Central memory CD8-positive, alpha-beta T cell (primary cell): ENCODE data around the gene NUBPL.
"Not testable (repeated sequence)": the region's sequence is repeated elsewhere in the genome, so short reads cannot be mapped to it uniquely, and the experiment has no call there.

Source experiments
- ATAC-seq: fragments of 150-1000 bp; cut with Tn5 transposase; replicated peaks from 2 replicates; pipeline ENCODE4 v1.10.0; 2022; ENCODE audit warnings: mild to moderate bottlenecking, moderate FRiP score, moderate number of reproducible peaks; ENCODE audit not compliant: poor library complexity, severe bottlenecking; ENCODE audit errors: extremely low read depth
- DNase-seq, 2 donors: peaks; one replicate each; pipeline ENCODE4 v3.0.0; 2021; ENCODE audit warnings: low spot score in 2 of 2
- H3K27ac Mint-ChIP-seq: one replicate; pipeline ENCODE4 v1.8.0; 2022; ENCODE audit warnings: low read depth, mild to moderate bottlenecking, moderate library complexity, mixed read lengths
- H3K27me3 Mint-ChIP-seq: one replicate; pipeline ENCODE4 v1.8.0; 2022; ENCODE audit warnings: mixed read lengths
- H3K36me3 Mint-ChIP-seq: one replicate; pipeline ENCODE4 v1.8.0; 2022; ENCODE audit warnings: mild to moderate bottlenecking, moderate library complexity, mixed read lengths; ENCODE audit not compliant: insufficient read depth
- H3K4me1 Mint-ChIP-seq: one replicate; pipeline ENCODE4 v1.8.0; 2022; ENCODE audit warnings: mixed read lengths
- H3K4me3 Mint-ChIP-seq: one replicate; pipeline ENCODE4 v1.8.0; 2022; ENCODE audit warnings: mild to moderate bottlenecking, moderate library complexity, mixed read lengths
- H3K9me3 Mint-ChIP-seq: one replicate; pipeline ENCODE4 v1.8.0; 2022; ENCODE audit warnings: mixed read lengths

NUBPL gene

DNA sequence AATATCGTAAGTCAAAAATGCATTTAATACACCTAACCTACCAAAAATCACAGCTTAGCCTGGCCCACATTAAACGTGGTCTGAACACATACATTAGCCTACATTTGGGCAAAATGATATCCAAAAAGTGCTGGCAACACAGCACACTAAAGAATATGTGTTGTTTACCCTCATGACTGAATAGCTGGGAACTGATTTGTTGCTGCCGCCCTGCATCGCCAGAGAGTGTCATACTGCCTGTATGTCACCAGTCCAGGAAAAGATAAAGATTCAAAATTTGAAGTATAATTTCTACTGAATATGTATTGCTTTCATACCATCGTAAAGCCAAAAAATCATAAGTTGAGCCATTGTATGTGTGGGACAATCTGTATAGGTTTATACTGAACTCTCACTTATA lies 157.8 kb downstream of the NUBPL start:
- no peak overlapping the region for H3K4me3 Mint-ChIP-seq
- no peak for ATAC-seq

DNA sequence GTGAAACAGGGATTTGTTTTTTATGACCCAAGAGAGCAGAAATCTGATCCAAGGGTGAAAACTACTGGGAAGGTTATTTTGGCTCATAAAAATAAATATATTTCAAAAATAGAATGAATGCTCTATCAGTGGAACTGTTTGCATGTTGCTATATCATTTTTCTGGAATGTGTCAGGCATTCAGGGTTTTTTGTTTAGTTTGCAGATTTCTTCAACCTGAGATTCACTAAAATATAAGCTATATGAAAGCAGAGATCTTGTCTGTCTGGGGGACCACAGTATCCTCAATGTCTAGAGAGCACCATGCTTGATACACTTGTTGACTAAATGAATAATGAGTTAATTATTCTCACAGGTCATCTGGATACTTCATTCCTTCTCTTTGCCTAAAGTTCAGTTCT lies 165.1 kb downstream of the NUBPL start:
- Mint-ChIP-seq H3K27me3 (no peaks in the 10 kb centered on the region), H3K4me1 (peaks cover 15% of the 10 kb centered on the region), H3K36me3 (peaks cover 2% of the 10 kb centered on the region), H3K27ac (no peak overlapping the region), H3K4me3 (no peak overlapping the region), H3K9me3 (peaks cover 10% of the 10 kb centered on the region)
- ATAC-seq, result no peak
- DNase-seq, result no peak

More for the DNA sequence above, 157.8 kb downstream of the NUBPL start:
- peaks cover 10% of the 10 kb centered on the region for H3K9me3 Mint-ChIP-seq
- no peaks in the 10 kb centered on the region for H3K27me3 Mint-ChIP-seq
- no peak for DNase-seq
- H3K4me1 Mint-ChIP-seq, result peaks cover 15% of the 10 kb centered on the region
- no peaks in the 10 kb centered on the region for H3K36me3 Mint-ChIP-seq
- H3K27ac Mint-ChIP-seq, result no peak overlapping the region

DNA sequence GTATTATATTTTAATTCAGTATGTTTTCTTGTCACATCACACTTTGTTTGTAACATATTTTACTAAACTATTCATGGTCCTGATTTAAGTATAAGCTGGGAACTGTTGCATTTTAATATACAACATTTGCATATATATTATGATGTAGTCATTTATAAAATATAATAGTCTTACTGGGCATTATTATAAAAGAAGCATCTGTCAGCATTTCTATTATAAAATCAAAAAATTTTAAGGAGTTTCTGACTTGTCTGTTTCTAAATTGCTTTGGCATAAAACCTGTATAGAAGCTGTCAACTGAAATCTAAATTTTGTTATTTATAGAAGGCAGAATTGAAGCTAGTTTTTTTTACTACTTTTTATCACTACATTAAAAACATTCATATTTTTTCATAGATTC lies 166.6 kb downstream of the NUBPL start:
- Mint-ChIP-seq H3K27ac (no peak overlapping the region), H3K4me1 (peaks cover 9% of the 10 kb centered on the region), H3K36me3 (peaks cover 7% of the 10 kb centered on the region), H3K9me3 (peaks cover 5% of the 10 kb centered on the region), H3K27me3 (no peaks in the 10 kb centered on the region), H3K4me3 (no peak overlapping the region)
- ATAC-seq, result no peak
- DNase-seq, result no peak

DNA sequence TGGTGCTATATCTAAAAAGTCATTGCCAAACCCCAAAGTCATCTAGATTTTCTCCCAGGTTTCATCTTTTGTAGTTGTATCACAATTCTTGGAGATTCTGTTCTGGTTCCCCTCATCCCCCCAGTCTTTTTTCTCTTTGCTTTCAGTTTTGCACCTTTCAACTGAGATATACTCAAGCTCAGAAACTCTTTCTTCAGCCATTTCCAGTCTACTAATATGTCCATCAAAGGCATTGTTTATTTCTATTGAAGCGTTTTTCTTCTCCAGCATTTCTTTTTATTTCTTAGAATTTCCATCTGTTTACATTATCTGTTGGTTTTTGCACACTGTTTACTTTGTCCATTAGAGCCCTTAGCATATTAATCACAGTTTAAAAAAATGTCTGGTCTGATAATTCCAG lies 179.5 kb downstream of the NUBPL start:
- Mint-ChIP-seq H3K4me1 (no peaks in the 10 kb centered on the region), H3K27ac (no peak overlapping the region), H3K9me3 (peaks cover 6% of the 10 kb centered on the region), H3K36me3 (no peaks in the 10 kb centered on the region), H3K27me3 (no peaks in the 10 kb centered on the region), H3K4me3 (no peak overlapping the region)
- ATAC-seq (no peak), DNase-seq (no peak)

DNA sequence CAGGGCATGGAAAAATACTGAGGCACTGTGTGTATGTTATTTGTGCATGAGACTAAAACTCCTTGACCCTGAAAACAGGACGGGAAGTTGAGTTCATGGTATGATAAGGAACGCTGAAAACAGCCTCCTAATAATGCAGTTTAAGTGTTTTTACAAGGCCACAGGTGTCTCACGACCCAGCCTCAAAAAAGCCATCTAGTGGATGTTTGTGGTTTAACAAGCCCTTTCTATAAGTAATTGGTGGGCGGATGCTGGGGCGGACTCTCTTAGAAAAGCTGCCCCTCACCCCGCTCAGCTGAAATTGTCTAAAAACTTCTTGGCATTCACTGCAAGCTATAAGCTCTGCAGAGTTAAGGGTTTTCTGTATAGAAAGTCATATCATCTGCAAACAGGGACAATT lies 184.5 kb downstream of the NUBPL start:
- Mint-ChIP-seq H3K27ac (no peak overlapping the region), H3K4me1 (no peaks in the 10 kb centered on the region), H3K4me3 (no peak overlapping the region), H3K36me3 (no peaks in the 10 kb centered on the region), H3K27me3 (no peaks in the 10 kb centered on the region), H3K9me3 (peaks cover 28% of the 10 kb centered on the region)
- DNase-seq (no peak), ATAC-seq (no peak)

DNA sequence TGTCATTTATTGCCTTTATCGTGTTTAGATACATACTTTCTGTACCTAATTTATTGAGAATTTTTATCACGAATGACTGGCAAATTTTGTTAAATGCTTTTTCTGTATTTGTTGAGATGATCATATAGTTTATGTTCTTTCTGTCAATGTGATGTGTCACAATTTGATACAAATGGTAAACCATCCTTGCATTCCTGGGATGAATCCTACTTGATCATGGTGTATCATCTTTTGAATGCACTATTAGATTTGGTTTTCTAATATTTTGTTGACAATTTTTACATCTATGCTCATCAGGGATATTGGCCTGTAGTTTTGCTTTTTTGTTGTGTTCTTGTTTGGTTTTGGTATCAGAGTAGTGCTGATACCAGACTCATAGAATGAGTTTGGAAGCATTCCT lies 185.1 kb downstream of the NUBPL start:
- Mint-ChIP-seq H3K36me3 (no peaks in the 10 kb centered on the region), H3K27me3 (no peaks in the 10 kb centered on the region), H3K4me1 (no peaks in the 10 kb centered on the region), H3K9me3 (peaks cover 30% of the 10 kb centered on the region), H3K27ac (no peak overlapping the region), H3K4me3 (no peak overlapping the region)
- DNase-seq, result no peak
- no peak for ATAC-seq

DNA sequence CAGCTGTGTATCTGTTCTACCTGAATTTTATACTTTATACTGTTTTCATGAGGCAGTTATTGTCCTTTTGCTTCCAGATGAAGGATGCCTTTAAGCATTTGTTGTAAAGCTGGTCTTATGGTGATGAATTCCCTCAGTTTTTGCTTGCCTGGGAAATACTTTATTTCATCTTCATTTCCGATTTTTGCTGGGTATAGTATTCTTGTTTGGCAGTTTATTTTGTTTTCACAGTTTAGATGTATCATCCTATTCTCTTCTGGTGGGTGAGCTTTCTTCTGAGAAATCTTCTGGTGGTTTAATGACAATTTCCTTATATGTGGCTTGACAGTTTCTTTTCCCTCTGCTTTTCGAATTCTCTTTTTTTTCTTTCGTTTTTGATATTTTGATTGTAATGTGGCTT lies 188.1 kb downstream of the NUBPL start:
- H3K4me1 Mint-ChIP-seq, result no peaks in the 10 kb centered on the region
- DNase-seq (no peak), ATAC-seq (no peak)
- H3K27me3 Mint-ChIP-seq, result no peaks in the 10 kb centered on the region
- peaks cover 42% of the 10 kb centered on the region for H3K9me3 Mint-ChIP-seq
- no peaks in the 10 kb centered on the region for H3K36me3 Mint-ChIP-seq
- no peak overlapping the region for H3K27ac Mint-ChIP-seq
- no peak overlapping the region for H3K4me3 Mint-ChIP-seq

DNA sequence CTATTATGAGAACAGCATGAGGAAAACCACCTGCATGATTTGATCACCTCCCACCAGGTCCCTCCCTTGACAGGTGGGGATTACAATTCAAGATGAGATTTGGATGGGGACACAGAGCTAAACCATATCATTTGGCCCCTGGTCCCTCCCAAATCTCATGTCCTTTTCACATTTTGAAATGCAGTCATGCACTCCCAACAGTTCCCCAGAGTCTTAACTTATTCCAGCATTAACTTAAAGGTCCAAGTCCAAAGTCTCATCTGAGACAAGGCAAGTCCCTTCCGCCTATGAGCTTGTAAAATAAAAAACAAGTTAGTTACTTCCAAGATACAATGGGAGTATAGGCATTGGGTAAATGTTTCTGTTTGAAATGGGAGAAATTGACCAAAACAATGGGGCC lies 189.8 kb downstream of the NUBPL start:
- H3K27me3 Mint-ChIP-seq, H3K4me3 Mint-ChIP-seq, H3K36me3 Mint-ChIP-seq, ATAC-seq, H3K27ac Mint-ChIP-seq, H3K4me1 Mint-ChIP-seq, DNase-seq: not testable (repeated sequence)
- H3K9me3 Mint-ChIP-seq, result peaks cover 42% of the 10 kb centered on the region

DNA sequence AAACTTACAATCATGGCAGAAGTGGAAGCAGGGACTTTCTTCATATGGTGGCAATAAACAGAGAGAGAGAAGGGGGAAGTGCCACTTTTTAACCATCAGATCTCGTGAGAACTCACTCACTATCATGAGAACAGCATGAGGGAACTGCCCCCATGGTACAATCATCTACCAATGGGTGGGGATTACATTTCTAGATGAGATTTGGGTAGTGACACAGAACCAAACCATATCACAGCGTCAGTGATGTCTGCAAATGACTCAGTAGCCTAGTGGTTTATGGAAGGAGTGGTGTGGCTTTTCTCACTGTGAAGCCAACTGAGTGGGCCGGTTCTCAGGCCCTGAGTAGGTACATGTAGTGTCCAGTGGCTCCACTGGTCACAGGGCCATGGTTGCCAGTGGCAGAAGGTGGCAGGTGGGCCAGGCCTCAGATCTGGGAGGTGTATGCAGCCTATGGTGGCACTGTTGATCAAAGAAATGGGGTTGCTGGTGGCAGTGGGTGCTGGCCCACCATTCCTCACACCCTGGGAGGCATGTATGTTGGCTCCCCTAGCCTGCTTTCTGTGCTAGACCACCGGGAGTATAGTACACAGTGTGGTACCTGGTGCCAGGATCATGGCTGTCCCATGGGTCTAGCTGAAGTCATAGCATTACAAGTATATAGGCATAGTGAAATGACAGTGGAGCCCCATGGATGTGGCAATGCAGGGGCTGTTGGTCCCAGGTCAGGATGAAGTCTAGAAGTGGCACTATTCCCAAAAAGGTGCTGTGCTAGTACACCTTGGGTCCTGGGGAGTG lies 191.9 kb downstream of the NUBPL start:
- Mint-ChIP-seq H3K9me3 (peaks cover 34% of the 10 kb centered on the region), H3K27ac (no peak overlapping the region)

DNA sequence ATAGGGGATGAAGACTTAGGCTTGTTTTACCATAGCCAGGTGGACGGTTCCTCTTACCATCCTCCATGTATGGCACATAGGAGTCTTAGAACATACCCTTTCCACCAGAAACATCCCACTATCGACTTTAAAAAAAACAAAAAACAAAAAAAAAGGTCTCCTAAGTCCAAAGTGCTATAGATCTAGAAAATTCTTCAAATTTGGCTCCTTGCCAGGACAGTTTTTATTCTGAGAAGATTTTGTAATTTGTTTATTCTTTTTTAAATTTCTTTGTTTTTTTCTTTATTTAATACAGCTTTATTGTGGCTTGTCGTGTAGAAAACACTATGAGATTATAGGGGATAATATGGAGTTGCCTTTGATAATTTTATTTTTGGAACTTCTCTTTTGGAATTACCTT lies 197.7 kb downstream of the NUBPL start:
- H3K4me1 Mint-ChIP-seq, result peaks cover 4% of the 10 kb centered on the region
- H3K27me3 Mint-ChIP-seq, result no peaks in the 10 kb centered on the region
- ATAC-seq (no peak), DNase-seq (no peak)
- peaks cover 1% of the 10 kb centered on the region for H3K36me3 Mint-ChIP-seq
- no peak overlapping the region for H3K27ac Mint-ChIP-seq
- peaks cover 3% of the 10 kb centered on the region for H3K9me3 Mint-ChIP-seq
- H3K4me3 Mint-ChIP-seq, result no peak overlapping the region

More for the DNA sequence above, 191.9 kb downstream of the NUBPL start:
- Mint-ChIP-seq H3K36me3 (peaks cover 1% of the 10 kb centered on the region), H3K4me3 (no peak overlapping the region), H3K27me3 (no peaks in the 10 kb centered on the region), H3K4me1 (no peaks in the 10 kb centered on the region)
- no peak for DNase-seq
- no peak for ATAC-seq

DNA sequence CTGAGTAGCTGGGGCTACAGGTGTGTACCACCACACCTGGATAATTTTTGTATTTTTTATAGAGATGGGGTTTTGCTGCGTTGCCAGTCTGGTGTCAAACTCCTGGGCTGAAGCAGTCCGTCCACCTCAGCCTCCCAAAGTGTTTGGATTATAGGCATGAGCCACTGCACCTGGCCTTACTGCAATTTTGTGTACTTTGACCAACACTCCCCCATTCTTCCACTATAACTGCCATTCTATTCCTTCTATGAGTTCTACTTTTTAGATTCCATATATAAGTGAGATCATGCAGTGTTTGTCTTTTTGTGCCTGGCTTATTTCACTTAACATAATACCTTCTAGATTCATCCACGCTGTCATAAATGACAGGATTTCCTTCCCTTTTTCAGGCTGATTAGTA lies 199.1 kb downstream of the NUBPL start:
- no peaks in the 10 kb centered on the region for H3K27me3 Mint-ChIP-seq
- ATAC-seq (no peak), DNase-seq (no peak)
- no peak overlapping the region for H3K4me3 Mint-ChIP-seq
- H3K9me3 Mint-ChIP-seq, result peaks cover 3% of the 10 kb centered on the region
- H3K36me3 Mint-ChIP-seq, result peaks cover 1% of the 10 kb centered on the region
- H3K4me1 Mint-ChIP-seq, result peaks cover 4% of the 10 kb centered on the region
- H3K27ac Mint-ChIP-seq, result no peak overlapping the region

DNA sequence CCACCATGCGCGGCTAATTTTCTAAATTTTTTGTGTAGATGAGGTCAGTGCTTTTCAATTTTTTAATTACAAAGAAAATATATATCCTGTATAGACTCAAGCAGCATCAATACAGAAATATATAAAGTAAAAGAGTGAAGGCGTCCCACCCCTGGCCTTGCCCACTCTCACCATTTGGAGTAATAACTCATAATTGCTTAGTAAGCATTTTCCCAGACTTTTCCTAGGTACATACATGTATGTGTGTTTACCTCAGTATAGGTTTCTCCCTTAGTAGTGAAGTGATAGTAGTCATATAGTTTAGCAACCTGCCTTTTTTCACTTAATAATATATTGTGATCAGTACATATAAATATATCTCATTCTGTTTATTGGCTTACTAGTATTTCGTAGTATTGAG lies 200.1 kb downstream of the NUBPL start:
- ATAC-seq (no peak), DNase-seq (no peak)
- Mint-ChIP-seq H3K9me3 (peaks cover 3% of the 10 kb centered on the region), H3K27me3 (no peaks in the 10 kb centered on the region), H3K4me3 (no peak overlapping the region), H3K4me1 (peaks cover 4% of the 10 kb centered on the region), H3K36me3 (peaks cover 1% of the 10 kb centered on the region), H3K27ac (no peak overlapping the region)

DNA sequence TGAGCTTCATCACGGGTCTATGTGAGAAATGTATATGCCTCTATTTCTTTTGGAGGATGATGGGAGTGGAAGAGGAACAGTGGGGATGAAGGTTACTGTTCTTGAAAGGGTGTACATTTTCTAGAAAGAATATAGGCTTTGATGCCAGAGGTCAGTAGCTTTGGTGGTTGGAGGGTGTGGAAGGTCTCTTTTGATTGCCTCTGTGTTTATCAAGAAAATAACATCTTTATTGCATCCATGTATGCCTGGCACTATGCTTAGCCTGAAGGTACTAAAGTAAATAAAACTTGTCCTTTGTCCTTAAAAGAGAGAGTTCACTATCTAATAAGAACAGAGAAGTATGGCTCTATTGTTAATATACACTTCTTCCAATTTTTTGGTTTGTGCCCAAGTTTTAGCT lies 201.8 kb downstream of the NUBPL start:
- H3K4me3 Mint-ChIP-seq, result no peak overlapping the region
- no peaks in the 10 kb centered on the region for H3K27me3 Mint-ChIP-seq
- ATAC-seq (no peak), DNase-seq (no peak)
- H3K9me3 Mint-ChIP-seq, result peaks cover 3% of the 10 kb centered on the region
- H3K27ac Mint-ChIP-seq, result no peak overlapping the region
- peaks cover 4% of the 10 kb centered on the region for H3K4me1 Mint-ChIP-seq
- peaks cover 2% of the 10 kb centered on the region for H3K36me3 Mint-ChIP-seq
